ENCODE measurements around the gene GTF2F1.
"Not testable (repeated sequence)": the region's sequence is repeated elsewhere in the genome, so short reads cannot be mapped to it uniquely, and the experiment has no call there.

GTF2F1 gene

DNA sequence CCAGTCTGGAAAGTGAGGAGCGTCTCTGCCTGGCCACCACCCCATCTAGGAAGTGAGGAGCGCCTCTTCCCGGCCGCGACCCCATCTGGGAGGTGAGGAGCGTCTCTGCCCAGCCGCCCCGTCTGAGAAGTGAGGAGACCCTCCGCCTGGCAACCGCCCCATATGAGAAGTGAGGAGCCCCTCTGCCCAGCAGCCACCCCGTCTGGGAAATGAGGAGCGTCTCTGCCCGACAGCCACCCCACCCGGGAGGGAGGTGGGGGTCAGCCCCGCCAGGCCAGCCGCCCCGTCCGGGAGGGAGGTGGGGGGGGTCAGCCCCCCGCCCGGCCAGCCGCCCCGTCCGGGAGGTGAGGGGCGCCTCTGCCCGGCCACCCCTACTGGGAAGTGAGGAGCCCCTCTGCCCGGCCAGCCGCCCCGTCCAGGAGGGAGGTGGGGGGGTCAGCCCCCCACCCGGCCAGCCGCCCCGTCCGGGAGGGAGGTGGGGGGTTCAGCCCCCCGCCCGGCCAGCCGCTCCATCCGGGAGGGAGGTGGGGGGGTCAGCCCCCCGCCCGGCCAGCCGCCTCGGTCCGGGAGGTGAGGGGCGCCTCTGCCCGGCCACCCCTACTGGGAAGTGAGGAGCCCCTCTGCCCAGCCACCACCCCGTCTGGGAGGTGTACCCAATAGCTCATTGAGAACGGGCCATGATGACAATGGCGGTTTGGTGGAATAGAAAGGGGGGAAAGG, 37.5 kb downstream of the GTF2F1 start:
- not testable (repeated sequence) for DNase-seq

- DNase-seq = no peak
Measured at GRCh38 chr19:6354098-6354674, 38.8 kb downstream of the GTF2F1 start.

DNA sequence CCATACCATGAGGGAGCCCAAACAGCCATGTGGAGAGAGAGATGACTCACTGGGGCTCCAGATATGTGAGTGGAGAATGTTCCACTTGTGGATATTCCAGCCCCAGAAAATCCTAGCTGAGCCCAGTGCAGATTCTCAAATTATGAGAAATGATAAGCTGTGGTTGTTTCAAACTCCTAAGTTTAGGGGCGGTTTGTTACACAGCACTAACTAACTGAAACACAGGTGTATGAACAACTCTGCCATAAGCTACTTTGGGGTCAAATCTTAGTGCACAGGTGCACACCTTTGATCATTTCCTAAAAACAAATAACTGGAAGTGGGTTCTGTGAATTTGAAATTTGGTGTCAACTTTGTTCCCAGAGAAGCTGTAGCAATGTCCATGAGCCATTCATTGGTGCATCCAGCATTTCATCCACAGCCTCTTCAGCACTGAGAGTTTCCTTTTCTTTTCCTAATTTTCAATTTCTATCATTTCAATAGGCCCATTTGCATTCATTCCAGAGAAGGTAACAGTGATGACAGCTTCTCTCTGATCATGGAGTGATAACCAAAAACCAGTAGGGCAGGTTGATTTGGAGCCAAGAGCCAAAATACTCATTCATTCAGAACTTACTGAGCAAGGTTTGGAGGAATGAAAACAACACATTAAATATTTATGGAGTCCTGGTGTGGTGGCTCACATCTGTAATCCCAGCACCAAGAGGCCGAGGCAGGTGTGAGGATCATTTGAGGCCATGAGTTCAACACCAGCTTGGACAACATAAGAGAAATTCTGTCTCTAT, 40.4 kb downstream of the GTF2F1 start:
- DNase-seq = no peak

DNA sequence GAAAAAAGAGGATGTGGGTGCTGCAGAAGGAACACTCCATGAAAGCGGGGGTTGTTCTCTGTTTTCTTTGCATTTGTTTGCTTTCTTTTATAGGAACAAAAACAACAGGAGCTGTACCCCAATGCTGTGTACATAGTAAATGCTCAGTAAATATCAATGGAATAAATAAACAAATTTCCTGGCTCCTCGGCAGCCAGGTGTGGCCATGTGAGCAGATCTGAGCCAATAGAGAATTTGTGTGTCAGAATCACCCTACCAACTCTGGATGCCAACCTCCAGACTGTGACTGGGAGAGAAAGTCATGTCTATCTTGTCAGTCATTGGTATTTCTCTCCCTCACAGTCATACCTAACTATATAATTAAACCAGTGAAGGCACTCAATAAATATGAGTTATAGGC, 42.3 kb downstream of the GTF2F1 start:
- DNase-seq = no peak

DNA sequence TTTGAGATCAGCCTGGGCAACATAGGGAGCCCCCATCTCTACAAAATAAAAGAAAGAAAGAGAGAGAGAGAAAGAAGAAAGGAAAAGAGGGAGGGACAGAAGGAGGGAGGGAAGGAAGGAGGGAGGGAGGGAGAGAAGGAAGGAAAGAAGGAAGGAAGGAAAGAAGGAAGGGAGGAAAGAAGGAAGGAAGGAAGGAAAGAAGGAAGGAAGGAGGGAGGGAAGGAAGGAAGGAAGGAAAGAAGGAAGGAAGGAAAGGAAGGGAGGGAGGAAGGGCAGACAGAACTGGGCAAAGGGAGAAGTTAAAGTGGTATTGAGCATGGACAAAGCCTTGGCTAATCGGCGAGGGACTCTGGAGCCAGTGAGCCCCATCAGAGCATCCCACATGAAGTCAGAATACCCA, 43.7 kb downstream of the GTF2F1 start:
- not testable (repeated sequence) for DNase-seq

GRCh38 chr19:6343462-6343861, 49.5 kb downstream of the GTF2F1 start:
- no peak for DNase-seq

- DNase-seq = no peak
Measured at GRCh38 chr19:6340493-6341201, 52.3 kb downstream of the GTF2F1 start.

DNA sequence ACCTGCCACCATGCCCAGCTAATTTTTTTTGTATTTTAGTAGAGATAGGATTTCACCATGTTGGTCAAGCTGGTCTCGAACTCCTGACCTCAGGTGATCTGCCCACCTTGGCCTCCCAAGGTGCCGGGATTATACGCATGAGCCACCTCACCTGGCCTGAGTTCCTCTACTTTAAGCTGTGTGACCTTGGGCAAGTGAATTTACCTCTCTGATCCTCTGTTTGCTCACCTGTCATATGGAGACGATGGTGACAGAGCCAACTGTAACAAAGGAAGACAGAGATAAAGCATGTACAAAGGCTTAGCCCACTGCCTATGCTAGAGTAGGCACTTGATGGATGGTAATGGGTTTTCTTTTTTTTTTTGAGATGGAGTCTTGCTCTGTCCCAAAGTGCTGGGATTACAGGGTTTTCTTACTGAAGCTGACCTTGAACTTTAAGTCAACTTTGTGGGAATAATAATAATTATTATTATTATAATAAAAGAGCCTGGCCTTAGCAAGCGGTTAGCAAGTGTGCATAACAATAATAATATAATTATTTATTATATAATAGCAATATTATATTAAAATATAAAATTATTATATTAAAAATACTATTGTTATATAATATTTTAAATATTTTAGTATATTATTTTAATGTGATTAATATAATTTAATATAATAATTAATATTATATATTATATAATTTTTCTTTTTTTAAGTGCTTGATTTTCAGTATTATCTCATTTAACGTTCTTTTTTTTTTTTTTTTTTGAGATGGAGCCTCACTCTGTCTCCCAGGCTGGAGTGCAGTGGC, 58.3 kb downstream of the GTF2F1 start:
- DNase-seq = no peak

DNA sequence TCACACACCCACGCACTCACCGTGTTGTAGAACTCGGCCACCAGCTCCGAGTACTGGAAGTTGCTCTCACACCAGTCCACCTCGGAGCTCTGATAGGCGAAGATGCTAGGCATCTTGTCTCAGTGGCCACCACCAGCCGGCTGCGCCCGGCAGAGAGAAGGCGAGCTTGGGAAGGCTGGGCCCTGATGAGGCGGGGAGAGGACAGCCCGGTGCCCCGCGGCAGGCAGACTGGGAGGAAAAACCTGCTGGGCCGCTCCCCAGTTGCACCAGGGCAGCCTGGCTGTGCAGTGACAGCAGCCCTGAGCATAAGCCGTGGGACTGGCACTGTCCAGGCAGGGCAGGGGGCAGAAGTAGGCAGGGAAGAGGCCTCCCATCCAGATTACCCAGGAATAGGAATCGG, 59.5 kb downstream of the GTF2F1 start, which contains the start of gene ACER1:
Gene ACER1, minus strand, starts transcription at position 174 of the 400 bp plus-strand sequence. Its CDS starts 61 bp downstream, at position 113.
- no peak for DNase-seq

Data from CD4-positive, alpha-beta T cell treated with Interleukin-10 for 1 hour (primary cell).